A549 (cell line): ENCODE data around the gene SNAPC2. TPM values are rescaled to one million over a fixed set of nuclear protein-coding genes. Genes with fewer than 3 reads are reported as not detected.

ENCODE experiments used
- ATAC-seq, 2 experiments: fragments of 200-7000 bp in 1 of 2; fragments of >200 bp in 1 of 2; cut with Nextera tagmentation in 1 of 2; cut with Tn5 transposase in 1 of 2; 3 replicates each; pipeline versions ENCODE4 v1.8.0 to v1.9.1; 2018 to 2020; ENCODE audit warnings: mild to moderate bottlenecking in 1 of 2, moderate library complexity in 1 of 2
- CTCF ChIA-PET: fragments of 300-600 bp; sonication (Branson Sonifier 250); formaldehyde crosslinking; extraction: SDS; loops from one replicate; lab custom pipeline; 2021; ENCODE audit warnings: antibody characterized with exemption, inconsistent platforms; lab: Yijun Ruan, JAX
- POLR2A ChIA-PET: fragments of 350-600 bp; formaldehyde crosslinking; extraction: SDS; loops from one replicate; lab custom pipeline; 2021; ENCODE audit warnings: antibody characterized with exemption, inconsistent platforms; lab: Yijun Ruan, JAX
- DNase-seq, 2 experiments: peaks; one replicate each; pipeline versions ENCODE4 v3.0.0 to v3.0.0-alpha.2; 2011 to 2016; ENCODE audit warnings: low read depth in 1 of 2, low spot score in 1 of 2
- FAIRE-seq: peaks from 2 replicates; lab custom pipeline; 2011; peaks lifted over from hg19 to GRCh38; lab: Jason Lieb, UNC
- H3K27ac ChIP-seq, 2 experiments: fragments of >200 bp; sonication (Bioruptor Twin); formaldehyde crosslinking; 3 replicates each; pipeline ENCODE4 v1.5.1; 2016 to 2017
- H3K4me1 ChIP-seq: fragments of >200 bp; sonication (Bioruptor Twin); formaldehyde crosslinking; 3 replicates; pipeline ENCODE4 v1.6.1; 2016
- H3K4me2 ChIP-seq: fragments of >200 bp; sonication (Bioruptor Twin); formaldehyde crosslinking; 3 replicates; pipeline ENCODE4 v1.6.1; 2016
- H3K4me3 ChIP-seq: fragments of >200 bp; sonication (Bioruptor Twin); formaldehyde crosslinking; 3 replicates; pipeline ENCODE4 v1.5.1; 2016
- H3K9me3 ChIP-seq: fragments of >200 bp; sonication (Bioruptor Twin); formaldehyde crosslinking; 3 replicates; pipeline ENCODE4 v1.6.1; 2016
- FOSL2 ChIP-seq, 2 experiments: fragments of 450-650 bp in 1 of 2; fragments of >200 bp in 1 of 2; sonication (Bioruptor Twin) in 1 of 2; formaldehyde crosslinking; IDR thresholded peaks; 2 replicates each; pipeline versions ENCODE4 v1.5.0 to v1.6.1; 2016 to 2020; ENCODE audit warnings: mild to moderate bottlenecking in 1 of 2, moderate library complexity in 1 of 2
- HDAC2 ChIP-seq: fragments of 200-600 bp; sonication (generic); IDR thresholded peaks from 2 replicates; pipeline ENCODE4 v1.6.1; 2016
- HEYL ChIP-seq: fragments of 250-450 bp; sonication (Bioruptor Pico); IDR thresholded peaks from 2 replicates; pipeline ENCODE4 v1.8.0; 2021; ENCODE audit warnings: mild to moderate bottlenecking, moderate library complexity
- HOXB13 ChIP-seq: fragments of 250-450 bp; sonication (Bioruptor Pico); IDR thresholded peaks from 2 replicates; pipeline ENCODE4 v1.5.0; 2020; ENCODE audit warnings: low read depth, mild to moderate bottlenecking, moderate library complexity
- HOXB5 ChIP-seq: fragments of 250-450 bp; sonication (Bioruptor Pico); IDR thresholded peaks from 2 replicates; pipeline ENCODE4 v1.5.0; 2020; ENCODE audit warnings: mild to moderate bottlenecking, moderate library complexity
- MAFK ChIP-seq: fragments of 450-650 bp; IDR thresholded peaks from 2 replicates; pipeline ENCODE4 v1.6.1; 2014; ENCODE audit not compliant: partially characterized antibody
- MAZ ChIP-seq: fragments of 150-350 bp; IDR thresholded peaks from 2 replicates; pipeline ENCODE4 v1.6.1; 2014; ENCODE audit warnings: antibody characterized with exemption, low read depth, low read length, borderline replicate concordance
- NPAS2 ChIP-seq: fragments of 250-450 bp; sonication (Bioruptor Pico); IDR thresholded peaks from 2 replicates; pipeline ENCODE4 v1.8.0; 2022; ENCODE audit warnings: mild to moderate bottlenecking, moderate library complexity, borderline replicate concordance
- PHF8 ChIP-seq: fragments of 200-600 bp; sonication (generic); IDR thresholded peaks from 2 replicates; pipeline ENCODE4 v1.6.1; 2016; ENCODE audit warnings: low read depth, mild to moderate bottlenecking, antibody characterized with exemption, moderate library complexity, borderline replicate concordance
- RCOR1 ChIP-seq: fragments of 150-350 bp; IDR thresholded peaks from 2 replicates; pipeline ENCODE4 v1.6.1; 2014; ENCODE audit warnings: antibody characterized with exemption, low read length, low read depth
- TP53 ChIP-seq: fragments of 250-450 bp; sonication (Bioruptor Pico); IDR thresholded peaks from 2 replicates; pipeline ENCODE4 v1.5.0; 2021; ENCODE audit warnings: mild to moderate bottlenecking, moderate library complexity
- ZNF302 ChIP-seq: fragments of 250-450 bp; sonication (Bioruptor Pico); IDR thresholded peaks from 2 replicates; pipeline ENCODE4 v1.9.0; 2021; ENCODE audit warnings: inconsistent platforms, mild to moderate bottlenecking, moderate library complexity
- ZSCAN20 ChIP-seq: fragments of 250-450 bp; sonication (Bioruptor Pico); IDR thresholded peaks from 2 replicates; pipeline ENCODE4 v1.8.0; 2022; ENCODE audit warnings: mild to moderate bottlenecking, moderate library complexity
- WGBS: methylation state at CpG from one replicate; pipeline ENCODE4 v1.1.6; 2017; ENCODE audit errors: missing lambda C conversion rate; 5-methylcytosine and 5-hydroxymethylcytosine counted together
- polyA plus RNA-seq, 4 experiments: library from polyadenylated mRNA; depleted of rRNA in 3 of 4; stranded (reverse); fragments of >200 nt; fragmentation: RNase III in 1 of 4; extraction: RNeasy Plus Mini Kit Qiagen cat#74134 plus additional on column Dnase treatment in 1 of 4; gene quantifications; 2 replicates in 3 of 4; 3 replicates in 1 of 4; pipeline ENCODE4 v1.2.3, GENCODE V29; 2011 to 2017
- TF ChIP-seq, protein P1 (sequence below): fragments of >200 bp; sonication (Bioruptor Twin); formaldehyde crosslinking; IDR thresholded peaks from 3 replicates; pipeline ENCODE4 v1.6.1; 2016
- TF ChIP-seq, protein P2 (sequence below): fragments of 450-650 bp; IDR thresholded peaks from 2 replicates; pipeline ENCODE4 v1.6.1; 2014; ENCODE audit warnings: antibody characterized with exemption
- TF ChIP-seq, protein P3 (sequence below): IDR thresholded peaks from 2 replicates; pipeline ENCODE4 v1.6.1; 2012
- TF ChIP-seq, protein P4 (sequence below): fragments of >200 bp; sonication (Bioruptor Twin); formaldehyde crosslinking; IDR thresholded peaks from 3 replicates; pipeline ENCODE4 v1.5.1; 2016

Gene SNAPC2
- polyA plus RNA-seq, 2 of the 4 experiments (the other 2 are of a cell fraction): 9.2 to 13.8 TPM

GRCh38 chr19:7903244-7904073 is 16.7 kb upstream of the SNAPC2 start, which contains the start of gene MAP2K7 (continued):
- TF ChIP-seq TP53 (CRISPR knock-in tag): no peak
- TF ChIP-seq MAFK: no peak
- peak; percentile 46; the same call in 1 of the 2 replicates for TF ChIP-seq PHF8
- TF ChIP-seq HOXB13 (CRISPR knock-in tag): no peak
- TF ChIP-seq NPAS2: peak; percentile 82; the same call in 1 of the 2 replicates
- no peak for TF ChIP-seq ZNF302
- no peak for TF ChIP-seq MAZ
- TF ChIP-seq, protein P1, sequence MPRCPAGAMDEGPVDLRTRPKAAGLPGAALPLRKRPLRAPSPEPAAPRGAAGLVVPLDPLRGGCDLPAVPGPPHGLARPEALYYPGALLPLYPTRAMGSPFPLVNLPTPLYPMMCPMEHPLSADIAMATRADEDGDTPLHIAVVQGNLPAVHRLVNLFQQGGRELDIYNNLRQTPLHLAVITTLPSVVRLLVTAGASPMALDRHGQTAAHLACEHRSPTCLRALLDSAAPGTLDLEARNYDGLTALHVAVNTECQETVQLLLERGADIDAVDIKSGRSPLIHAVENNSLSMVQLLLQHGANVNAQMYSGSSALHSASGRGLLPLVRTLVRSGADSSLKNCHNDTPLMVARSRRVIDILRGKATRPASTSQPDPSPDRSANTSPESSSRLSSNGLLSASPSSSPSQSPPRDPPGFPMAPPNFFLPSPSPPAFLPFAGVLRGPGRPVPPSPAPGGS: peak; percentile 83; the same call in 1 of the 3 replicates
- TF ChIP-seq HDAC2: no peak
- TF ChIP-seq, protein P2, sequence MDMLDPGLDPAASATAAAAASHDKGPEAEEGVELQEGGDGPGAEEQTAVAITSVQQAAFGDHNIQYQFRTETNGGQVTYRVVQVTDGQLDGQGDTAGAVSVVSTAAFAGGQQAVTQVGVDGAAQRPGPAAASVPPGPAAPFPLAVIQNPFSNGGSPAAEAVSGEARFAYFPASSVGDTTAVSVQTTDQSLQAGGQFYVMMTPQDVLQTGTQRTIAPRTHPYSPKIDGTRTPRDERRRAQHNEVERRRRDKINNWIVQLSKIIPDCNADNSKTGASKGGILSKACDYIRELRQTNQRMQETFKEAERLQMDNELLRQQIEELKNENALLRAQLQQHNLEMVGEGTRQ: 0 out of 2 replicates have a peak, but pooled peaks have one; percentile 23

GRCh38 chr19:7904074-7905020 is 15.8 kb upstream of the SNAPC2 start:
- peaks cover 8% of the 10 kb centered on the region for H3K4me1 ChIP-seq
- no peak for DNase-seq
- peak; percentile 12 to 35 for ATAC-seq

DNA sequence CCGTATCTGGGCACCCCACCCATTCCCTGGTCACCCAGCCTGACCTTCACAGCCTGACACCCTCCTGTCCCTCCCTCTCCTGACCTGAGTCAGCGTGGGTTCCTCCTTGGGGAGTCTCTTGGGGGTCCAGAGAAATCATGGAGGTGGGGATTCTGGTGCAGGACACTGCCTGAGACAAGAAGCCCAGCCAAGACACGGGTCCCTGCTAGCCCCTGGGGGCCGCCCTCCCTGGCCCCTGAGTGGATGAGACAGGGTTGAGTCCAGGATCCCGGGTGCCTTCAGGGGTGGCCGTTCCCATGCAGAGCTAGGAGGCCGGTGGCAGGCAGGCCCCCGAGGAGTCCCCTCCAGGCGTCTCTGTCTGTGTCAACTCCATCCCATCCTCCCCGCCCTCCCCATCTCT is 14.9 kb upstream of the SNAPC2 start:
- Histone ChIP-seq H3K4me1 (peaks cover 8% of the 10 kb centered on the region), H3K27ac (no peak overlapping the region), H3K4me3 (no peak overlapping the region; the same call in 2 of the 3 replicates), H3K4me2 (peak overlapping the region; percentile 86), H3K9me3 (no peaks in the 10 kb centered on the region)
- POLR2A ChIA-PET: no interaction called here
- ATAC-seq (no peak), DNase-seq (no peak), FAIRE-seq (no peak)
- CTCF ChIA-PET: no interaction called here
- TF ChIP-seq HEYL (no peak), ZSCAN20 (CRISPR knock-in tag) (no peak), FOSL2 (IDR thresholded peaks at IDR 0.05) (no peak), FOSL2 (CRISPR knock-in tag; IDR thresholded peaks at IDR 0.05) (no peak), PHF8 (no peak), NPAS2 (no peak)
- TF ChIP-seq, protein P3, sequence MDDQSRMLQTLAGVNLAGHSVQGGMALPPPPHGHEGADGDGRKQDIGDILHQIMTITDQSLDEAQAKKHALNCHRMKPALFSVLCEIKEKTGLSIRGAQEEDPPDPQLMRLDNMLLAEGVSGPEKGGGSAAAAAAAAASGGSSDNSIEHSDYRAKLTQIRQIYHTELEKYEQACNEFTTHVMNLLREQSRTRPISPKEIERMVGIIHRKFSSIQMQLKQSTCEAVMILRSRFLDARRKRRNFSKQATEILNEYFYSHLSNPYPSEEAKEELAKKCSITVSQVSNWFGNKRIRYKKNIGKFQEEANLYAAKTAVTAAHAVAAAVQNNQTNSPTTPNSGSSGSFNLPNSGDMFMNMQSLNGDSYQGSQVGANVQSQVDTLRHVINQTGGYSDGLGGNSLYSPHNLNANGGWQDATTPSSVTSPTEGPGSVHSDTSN: no peak
- TF ChIP-seq, protein P4, sequence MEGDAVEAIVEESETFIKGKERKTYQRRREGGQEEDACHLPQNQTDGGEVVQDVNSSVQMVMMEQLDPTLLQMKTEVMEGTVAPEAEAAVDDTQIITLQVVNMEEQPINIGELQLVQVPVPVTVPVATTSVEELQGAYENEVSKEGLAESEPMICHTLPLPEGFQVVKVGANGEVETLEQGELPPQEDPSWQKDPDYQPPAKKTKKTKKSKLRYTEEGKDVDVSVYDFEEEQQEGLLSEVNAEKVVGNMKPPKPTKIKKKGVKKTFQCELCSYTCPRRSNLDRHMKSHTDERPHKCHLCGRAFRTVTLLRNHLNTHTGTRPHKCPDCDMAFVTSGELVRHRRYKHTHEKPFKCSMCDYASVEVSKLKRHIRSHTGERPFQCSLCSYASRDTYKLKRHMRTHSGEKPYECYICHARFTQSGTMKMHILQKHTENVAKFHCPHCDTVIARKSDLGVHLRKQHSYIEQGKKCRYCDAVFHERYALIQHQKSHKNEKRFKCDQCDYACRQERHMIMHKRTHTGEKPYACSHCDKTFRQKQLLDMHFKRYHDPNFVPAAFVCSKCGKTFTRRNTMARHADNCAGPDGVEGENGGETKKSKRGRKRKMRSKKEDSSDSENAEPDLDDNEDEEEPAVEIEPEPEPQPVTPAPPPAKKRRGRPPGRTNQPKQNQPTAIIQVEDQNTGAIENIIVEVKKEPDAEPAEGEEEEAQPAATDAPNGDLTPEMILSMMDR: no peak
- WGBS: 72% methylated on average over 7 of the region's 10 CpGs

More at GRCh38 chr19:7904074-7905020, 15.8 kb upstream of the SNAPC2 start:
- WGBS: 42% methylated on average over 13 of the region's 68 CpGs
- H3K4me3 ChIP-seq: peak overlapping the region; percentile 72
- FAIRE-seq: no peak
- ChIA-PET POLR2A (interaction anchor here (0.6 to 2.5 kb wide), 9 partner anchors 11 to 304 kb away, joined by 3 to 17 read pairs (median 4); partner anchors contain the start of genes LRRC8E and SNAPC2), CTCF (interaction anchor here (0.9 to 2.5 kb wide), 10 partner anchors 8 to 52 kb away, joined by 3 to 10 read pairs (median 4); partner anchors contain the start of gene LRRC8E)
- H3K4me2 ChIP-seq: peak overlapping the region; percentile 86
- TF ChIP-seq HOXB5 (no peak), FOSL2 (IDR thresholded peaks at IDR 0.05) (no peak), FOSL2 (CRISPR knock-in tag; IDR thresholded peaks at IDR 0.05) (no peak), RCOR1 (no peak)
- peak overlapping the region; percentile 88 to 97 for H3K27ac ChIP-seq
- no peaks in the 10 kb centered on the region for H3K9me3 ChIP-seq
